MG63 (cell line): ENCODE results near the gene CTRB1. TPM values are rescaled to one million over a fixed set of nuclear protein-coding genes. Genes with fewer than 3 reads are reported as not detected.
A peak's percentile ranks its signal among the peaks of the same experiment; 100 is the strongest.
"Not testable (repeated sequence)": the region's sequence is repeated elsewhere in the genome, so short reads cannot be mapped to it uniquely, and the experiment has no call there.

ENCODE experiments used
- DNase-seq: peaks from one replicate; pipeline ENCODE4 v3.0.0-alpha.2; 2020
- H3K27me3 ChIP-seq: fragments of 250-450 bp; sonication (Bioruptor Pico); 2 replicates; pipeline ENCODE4 v1.5.1; 2020; ENCODE audit warnings: mild to moderate bottlenecking, moderate library complexity
- H3K36me3 ChIP-seq: fragments of 250-450 bp; sonication (Bioruptor Pico); 2 replicates; pipeline ENCODE4 v1.5.1; 2020; ENCODE audit warnings: mild to moderate bottlenecking, moderate library complexity
- H3K4me3 ChIP-seq: fragments of 250-450 bp; sonication (Bioruptor Pico); 2 replicates; pipeline ENCODE4 v1.5.1; 2020; ENCODE audit warnings: mild to moderate bottlenecking, moderate library complexity
- H3K9me3 ChIP-seq: fragments of 250-450 bp; sonication (Bioruptor Pico); 2 replicates; pipeline ENCODE4 v1.5.1; 2020; ENCODE audit warnings: mild to moderate bottlenecking, moderate library complexity
- total RNA-seq: library from RNA; depleted of rRNA; stranded (reverse); fragments of >200 nt; shearing (Covaris generic); gene quantifications from 2 replicates; pipeline ENCODE4 v1.2.3, GENCODE V29; 2014; ENCODE audit warnings: low replicate concordance

CTRB1 gene
- total RNA-seq, 1 experiment from 2014 or later: not detected

GRCh38 chr16:75231570-75231969, 12.8 kb downstream of the CTRB1 start:
- no peak for DNase-seq
- H3K36me3 ChIP-seq: peaks cover 27% of the 10 kb centered on the region
- H3K9me3 ChIP-seq: no peaks in the 10 kb centered on the region
- H3K4me3 ChIP-seq: no peak overlapping the region
- H3K27me3 ChIP-seq: no peaks in the 10 kb centered on the region

GRCh38 chr16:75233611-75233938, 14.8 kb downstream of the CTRB1 start:
- Histone ChIP-seq H3K4me3 (no peak overlapping the region), H3K9me3 (no peaks in the 10 kb centered on the region), H3K36me3 (peaks cover 27% of the 10 kb centered on the region), H3K27me3 (no peaks in the 10 kb centered on the region)
- no peak for DNase-seq

- no peaks in the 10 kb centered on the region for H3K27me3 ChIP-seq
- H3K9me3 ChIP-seq: no peaks in the 10 kb centered on the region
- H3K36me3 ChIP-seq: peaks cover 28% of the 10 kb centered on the region
- no peak overlapping the region for H3K4me3 ChIP-seq
- no peak for DNase-seq
Observed at GRCh38 chr16:75234856-75235696, 16.3 kb downstream of the CTRB1 start.

DNA sequence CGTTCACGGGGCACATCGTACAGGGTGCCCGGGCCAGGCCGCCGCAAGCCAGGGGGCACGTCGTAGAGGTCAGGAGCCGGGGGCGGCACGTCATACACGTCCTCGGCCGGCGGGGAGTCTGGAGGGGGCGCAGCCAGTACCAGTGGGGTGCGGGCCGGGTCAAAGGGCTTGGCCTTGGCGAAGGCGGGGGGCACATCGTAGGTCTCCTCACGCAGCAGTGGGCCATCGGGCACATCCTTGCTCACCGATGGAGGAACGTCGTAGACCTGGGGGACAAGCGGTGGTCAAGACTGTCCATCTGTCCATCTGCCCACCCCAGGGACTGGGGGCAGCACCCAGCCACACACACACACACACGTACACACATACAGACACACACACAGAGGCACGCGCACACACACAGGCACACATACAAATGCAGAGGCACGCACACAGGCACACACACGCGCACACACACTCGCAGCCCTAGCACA, 17.0 kb downstream of the CTRB1 start:
- H3K36me3 ChIP-seq: peaks cover 29% of the 10 kb centered on the region

GRCh38 chr16:75236232-75236631, 17.4 kb downstream of the CTRB1 start:
- no peak for DNase-seq
- peaks cover 29% of the 10 kb centered on the region for H3K36me3 ChIP-seq
- H3K27me3 ChIP-seq: no peaks in the 10 kb centered on the region
- no peaks in the 10 kb centered on the region for H3K9me3 ChIP-seq
- no peak overlapping the region for H3K4me3 ChIP-seq

More for the DNA sequence above, 17.0 kb downstream of the CTRB1 start:
- H3K9me3 ChIP-seq: no peaks in the 10 kb centered on the region
- DNase-seq: no peak
- H3K4me3 ChIP-seq: no peak overlapping the region
- H3K27me3 ChIP-seq: no peaks in the 10 kb centered on the region

DNA sequence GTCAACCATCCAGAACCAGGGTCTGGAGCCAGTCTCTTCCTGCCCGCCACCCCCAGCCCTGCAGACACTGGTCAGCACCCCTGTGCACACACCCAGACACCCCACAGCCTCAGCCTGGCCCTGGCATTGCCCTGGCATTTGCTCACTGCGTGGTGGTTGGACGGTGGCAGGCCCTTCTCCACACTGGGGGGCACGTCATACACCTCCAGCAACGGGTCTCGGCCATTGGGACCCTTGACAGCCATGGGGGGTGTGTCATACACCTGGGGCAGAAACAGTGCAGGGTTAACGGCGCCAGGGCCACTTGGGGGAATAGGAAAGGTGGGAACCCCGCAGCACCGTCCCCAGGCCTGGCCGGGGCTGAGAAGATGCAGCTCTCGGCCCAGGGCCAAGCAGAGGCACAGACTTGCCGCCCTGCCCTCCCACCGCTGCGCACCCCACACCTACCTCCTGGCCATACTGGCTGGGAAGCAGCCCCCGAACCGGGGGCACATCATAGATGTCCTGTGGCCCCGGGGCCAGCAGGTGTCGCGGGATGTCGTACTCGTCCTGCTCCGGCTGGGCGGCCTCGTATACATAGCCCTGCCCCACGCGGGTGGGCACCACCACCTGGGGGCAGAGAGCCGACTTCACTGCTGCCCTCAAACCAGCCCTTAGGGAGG, 18.1 kb downstream of the CTRB1 start:
- Histone ChIP-seq H3K36me3 (peaks cover 26% of the 10 kb centered on the region), H3K27me3 (no peaks in the 10 kb centered on the region), H3K9me3 (no peaks in the 10 kb centered on the region), H3K4me3 (no peak overlapping the region)
- DNase-seq: no peak

DNA sequence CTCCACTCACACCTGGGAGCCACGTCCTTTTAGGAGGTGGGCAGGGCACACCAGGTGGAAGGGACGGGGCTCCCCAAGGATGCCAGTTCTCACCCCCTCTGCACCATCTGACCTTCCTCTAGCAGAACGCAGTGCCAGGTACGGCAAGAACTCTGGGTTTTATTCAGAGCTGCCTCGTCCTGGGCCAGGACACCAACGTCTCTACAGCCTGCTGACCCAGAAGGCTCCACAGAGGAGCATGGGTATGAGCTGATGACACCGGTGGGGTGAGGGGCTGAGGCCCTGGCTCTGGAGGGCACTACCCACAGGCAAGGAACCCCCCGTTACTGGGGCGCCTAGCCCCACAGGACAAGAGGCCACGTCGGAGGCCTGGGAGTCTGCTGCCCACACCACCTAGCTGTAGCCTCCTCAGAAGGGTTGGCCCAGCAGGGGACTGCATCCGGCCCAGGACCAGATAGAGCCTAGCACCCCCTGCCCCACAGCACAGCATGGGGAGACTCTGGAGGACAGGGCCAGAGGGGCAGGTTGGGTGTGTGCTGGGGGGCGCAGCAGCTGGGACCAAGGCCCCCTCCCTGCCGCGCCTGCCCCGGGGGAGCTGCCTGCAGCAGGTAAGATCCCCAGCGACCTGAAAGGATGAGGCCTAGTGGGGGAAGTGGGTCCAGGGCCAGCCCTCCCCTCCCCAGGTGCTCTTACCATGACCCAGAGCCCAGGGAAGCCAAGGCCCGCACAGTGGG, 18.8 kb downstream of the CTRB1 start:
- no peak for DNase-seq
- H3K4me3 ChIP-seq: no peak overlapping the region
- peaks cover 22% of the 10 kb centered on the region for H3K36me3 ChIP-seq
- no peaks in the 10 kb centered on the region for H3K9me3 ChIP-seq
- H3K27me3 ChIP-seq: no peaks in the 10 kb centered on the region

DNA sequence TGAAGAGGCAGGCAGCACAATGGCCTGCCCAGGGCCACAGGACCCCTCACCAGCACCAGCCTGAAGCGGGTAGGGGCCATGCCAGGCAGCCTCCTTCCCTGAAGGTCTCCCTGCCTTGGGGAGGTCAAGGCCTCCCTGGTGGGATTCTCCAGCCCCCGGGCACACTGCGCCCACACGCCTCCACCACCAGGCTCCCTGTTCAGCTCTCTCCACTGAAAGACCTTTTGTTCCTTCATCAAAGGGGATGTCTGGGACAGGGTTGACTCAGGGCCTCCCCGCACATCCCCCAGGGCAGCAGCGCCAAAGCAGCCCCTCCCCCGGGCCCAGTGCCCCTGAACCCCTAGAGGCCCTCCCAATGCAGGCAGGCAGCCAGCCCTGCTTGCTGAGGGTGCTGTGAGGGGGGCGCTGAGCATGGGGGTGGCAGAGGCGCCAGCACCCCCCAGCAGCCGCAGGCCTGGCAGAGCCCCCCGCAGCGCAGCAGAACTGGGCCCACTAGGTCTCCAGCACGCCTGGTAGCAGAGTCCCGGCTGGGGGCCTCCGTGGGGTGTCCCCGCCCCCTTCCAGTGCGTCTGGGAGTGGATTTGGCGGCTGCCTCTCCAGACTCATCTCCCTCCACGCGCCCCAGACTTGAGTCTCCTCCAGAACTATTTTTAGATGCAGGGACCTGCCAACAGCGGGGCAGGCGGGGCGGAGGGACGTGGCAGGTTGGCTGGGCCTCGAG, 19.5 kb downstream of the CTRB1 start:
- peak; percentile 72 for DNase-seq
- no peak overlapping the region for H3K4me3 ChIP-seq
- H3K36me3 ChIP-seq: peaks cover 15% of the 10 kb centered on the region
- no peaks in the 10 kb centered on the region for H3K9me3 ChIP-seq
- H3K27me3 ChIP-seq: no peaks in the 10 kb centered on the region

DNA sequence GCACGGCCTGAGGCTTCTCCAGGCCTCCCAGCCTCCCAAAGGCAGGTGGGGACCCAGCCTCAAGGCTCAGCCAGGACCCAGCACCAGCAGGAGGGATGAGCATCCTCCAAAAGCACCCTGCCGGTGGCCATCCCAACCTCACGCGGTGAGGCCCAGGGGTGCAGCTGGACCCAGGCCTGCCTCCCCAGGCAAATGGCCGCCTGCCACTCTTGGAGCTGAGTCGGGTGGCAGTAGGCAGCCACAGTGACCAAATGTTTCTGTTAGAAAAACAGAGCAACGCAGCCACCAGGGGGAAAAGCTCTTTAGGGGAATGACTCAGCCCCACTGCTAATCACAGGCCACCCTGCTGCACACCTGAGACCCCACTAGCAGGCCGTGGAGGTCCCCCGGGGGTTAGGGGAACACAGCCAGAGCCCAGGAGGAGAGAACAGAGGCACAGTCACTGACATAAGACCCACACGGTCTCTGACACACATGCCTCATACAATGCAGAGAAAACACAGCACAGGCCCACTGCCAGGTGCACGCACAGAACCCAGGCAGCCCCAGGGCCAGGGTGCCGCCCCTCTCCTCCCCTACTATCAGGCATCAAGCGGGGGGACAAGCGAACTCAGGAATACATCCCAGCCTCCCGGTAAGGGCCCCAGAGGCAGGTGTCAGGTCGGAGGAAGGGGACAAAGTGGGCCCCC, 20.2 kb downstream of the CTRB1 start:
- Histone ChIP-seq H3K36me3 (peaks cover 11% of the 10 kb centered on the region), H3K27me3 (no peaks in the 10 kb centered on the region), H3K4me3 (no peak overlapping the region), H3K9me3 (no peaks in the 10 kb centered on the region)
- DNase-seq: no peak

- peaks cover 10% of the 10 kb centered on the region for H3K36me3 ChIP-seq
- no peaks in the 10 kb centered on the region for H3K9me3 ChIP-seq
- no peak for DNase-seq
- no peak overlapping the region for H3K4me3 ChIP-seq
- no peaks in the 10 kb centered on the region for H3K27me3 ChIP-seq
Observed at GRCh38 chr16:75239542-75240122, 20.8 kb downstream of the CTRB1 start.

DNA sequence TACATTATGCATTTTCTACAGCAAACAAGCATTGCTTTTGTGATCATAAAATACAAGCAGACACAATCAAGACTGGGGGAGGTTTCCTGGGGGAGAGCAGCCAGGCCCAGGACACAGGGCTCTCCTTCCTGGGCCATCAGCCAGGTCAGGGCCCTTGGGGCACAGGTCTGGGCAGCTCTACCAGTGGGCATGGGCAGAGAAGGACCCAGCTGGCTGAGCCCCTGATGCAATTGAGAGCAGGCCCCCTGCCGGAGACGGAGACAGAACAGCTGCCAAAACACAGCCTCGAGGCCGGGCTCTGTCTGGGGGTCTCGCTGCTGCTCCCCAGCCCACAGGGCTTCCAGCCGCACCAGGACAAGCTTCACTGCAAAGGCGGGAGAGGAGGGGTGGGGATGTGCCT, 21.8 kb downstream of the CTRB1 start:
- peaks cover 11% of the 10 kb centered on the region for H3K36me3 ChIP-seq
- H3K9me3 ChIP-seq, H3K27me3 ChIP-seq, H3K4me3 ChIP-seq, DNase-seq: not testable (repeated sequence)

DNA sequence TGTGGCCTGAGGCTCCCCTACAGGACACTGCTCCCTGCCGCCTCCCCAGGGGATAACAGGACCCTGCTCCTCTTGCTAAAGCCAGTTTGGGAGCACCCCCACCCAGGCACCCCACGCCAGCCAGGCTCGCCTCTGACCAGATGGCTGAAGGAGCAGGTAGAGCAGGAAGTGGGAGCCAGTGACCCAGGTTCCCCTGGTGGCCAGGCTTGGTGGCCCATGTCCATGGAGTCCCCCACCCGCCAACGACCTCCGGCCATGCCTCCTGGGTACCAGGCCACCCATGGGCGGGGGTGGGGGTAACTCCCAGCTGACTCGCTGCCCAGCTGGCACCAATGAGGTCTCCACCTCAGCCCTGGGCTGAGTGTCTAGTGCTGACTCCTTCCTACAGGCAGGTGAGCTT, 22.6 kb downstream of the CTRB1 start:
- H3K36me3 ChIP-seq: peaks cover 11% of the 10 kb centered on the region
- no peak for DNase-seq

DNA sequence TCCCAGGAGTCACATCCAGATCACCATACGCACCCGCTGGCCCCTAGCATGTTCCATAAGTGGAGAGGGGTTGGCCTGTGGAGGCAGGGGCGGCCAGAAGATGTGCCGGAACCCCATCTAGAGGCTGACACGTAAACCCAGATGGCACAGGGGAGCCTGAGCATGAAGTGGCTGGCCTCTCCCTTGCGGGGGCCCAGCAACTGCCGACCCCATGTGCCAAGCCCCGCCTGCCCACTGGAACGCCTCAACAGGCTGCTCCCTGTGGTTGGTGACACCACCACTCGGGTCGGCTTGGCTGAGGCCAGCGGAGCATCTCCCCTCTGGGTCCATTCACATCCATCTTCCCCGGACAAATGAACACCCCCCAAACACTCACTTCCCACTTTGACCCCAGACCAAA, 23.2 kb downstream of the CTRB1 start:
- H3K9me3 ChIP-seq: no peaks in the 10 kb centered on the region
- DNase-seq: no peak
- H3K36me3 ChIP-seq: peaks cover 11% of the 10 kb centered on the region
- no peaks in the 10 kb centered on the region for H3K27me3 ChIP-seq
- no peak overlapping the region for H3K4me3 ChIP-seq

More for the DNA sequence above, 22.6 kb downstream of the CTRB1 start:
- Histone ChIP-seq H3K4me3 (no peak overlapping the region), H3K27me3 (no peaks in the 10 kb centered on the region), H3K9me3 (no peaks in the 10 kb centered on the region)

GRCh38 chr16:75242436-75243078, 23.8 kb downstream of the CTRB1 start:
- H3K36me3 ChIP-seq: peaks cover 11% of the 10 kb centered on the region
- H3K9me3 ChIP-seq, DNase-seq, H3K4me3 ChIP-seq, H3K27me3 ChIP-seq: not testable (repeated sequence)

DNA sequence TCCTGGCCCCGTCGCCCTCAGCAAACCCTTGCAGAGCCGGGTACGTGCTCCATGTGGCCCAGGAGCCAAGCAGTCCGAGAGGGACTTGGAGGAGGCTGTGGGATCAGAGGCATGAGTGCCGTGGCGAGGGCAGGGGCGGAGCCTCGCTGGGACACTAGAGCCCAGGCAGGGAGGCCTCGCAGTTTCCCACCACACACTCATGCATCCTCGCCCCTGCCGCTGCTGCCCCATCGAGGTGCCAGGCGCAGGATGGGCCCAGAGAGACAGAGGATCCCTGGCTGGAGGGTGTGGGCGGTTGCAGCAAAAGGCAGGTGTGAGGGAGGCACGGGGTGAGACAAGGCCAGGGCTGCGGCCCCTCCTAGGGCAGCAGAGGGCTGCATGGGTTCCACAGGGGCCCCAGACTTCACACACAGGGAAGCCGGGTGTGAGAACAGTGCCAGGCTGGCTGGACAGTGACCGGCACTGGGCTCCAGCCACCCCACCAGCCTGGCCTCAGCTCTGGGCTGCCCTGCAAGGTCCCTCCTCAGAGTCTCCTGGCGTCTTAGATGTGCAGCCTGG, 25.0 kb downstream of the CTRB1 start:
- Histone ChIP-seq H3K4me3 (no peak overlapping the region), H3K36me3 (peaks cover 9% of the 10 kb centered on the region), H3K27me3 (no peaks in the 10 kb centered on the region), H3K9me3 (no peaks in the 10 kb centered on the region)
- no peak for DNase-seq
